ENCODE data around the gene TTYH2.

Gene TTYH2

GRCh38 chr17:74230896-74231295 lies 17.5 kb downstream of the TTYH2 start:
- DNase-seq (ENCODE audit: low read depth) = no peak
- H3K4me3 ChIP-seq (ENCODE audit: low read depth, low read length) = no peak overlapping the region

DNA sequence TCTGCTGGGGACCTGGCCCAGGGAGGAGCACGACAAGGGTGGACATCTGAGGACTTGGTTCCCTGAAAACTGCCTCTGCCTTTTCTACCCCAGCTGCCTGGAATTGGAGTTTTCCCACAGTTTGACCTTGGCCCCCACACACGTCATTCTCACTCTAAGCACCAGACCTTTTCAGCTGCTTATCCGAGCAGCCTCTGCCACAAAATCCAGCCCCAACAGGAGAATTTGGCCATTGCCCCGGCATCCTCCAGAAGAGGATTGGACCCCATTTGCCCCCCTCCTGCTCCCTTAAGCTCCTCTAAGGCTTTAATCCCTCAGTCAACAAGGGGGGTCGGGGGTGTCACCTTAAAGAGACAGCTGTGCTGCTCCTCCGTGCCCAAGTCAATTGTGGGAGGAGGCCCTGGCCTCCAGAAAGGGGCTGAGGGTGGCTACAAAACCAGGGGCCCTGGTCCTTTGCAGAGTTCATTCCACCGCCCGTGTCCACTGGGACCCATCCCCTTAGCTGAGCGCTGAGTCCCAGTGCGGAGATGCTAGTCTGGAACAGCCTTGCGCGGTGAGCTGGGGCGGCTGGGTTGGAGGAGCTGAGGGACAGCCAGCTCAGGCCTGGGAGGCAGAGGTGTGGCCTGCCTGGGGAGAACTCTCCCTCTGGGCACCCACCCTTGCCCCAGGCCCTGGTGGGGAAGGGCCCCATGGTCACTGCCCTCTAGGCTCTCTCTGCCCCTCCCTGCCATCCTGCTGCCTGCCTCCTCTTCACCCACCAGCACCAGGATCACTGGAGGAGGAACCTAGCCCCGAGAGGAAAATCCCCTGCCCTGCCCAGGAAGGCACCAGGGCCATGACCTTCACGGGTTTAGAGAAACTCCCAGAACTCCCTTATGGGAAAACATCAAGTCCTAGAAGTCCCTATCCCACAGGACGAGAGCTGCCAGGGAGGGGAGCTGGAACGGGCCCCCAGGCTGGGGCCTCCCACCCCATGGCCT lies 18.8 kb downstream of the TTYH2 start:
- DNase-seq (ENCODE audit: low read depth) = no peak
- H3K4me3 ChIP-seq (ENCODE audit: low read depth, low read length) = no peak overlapping the region

DNA sequence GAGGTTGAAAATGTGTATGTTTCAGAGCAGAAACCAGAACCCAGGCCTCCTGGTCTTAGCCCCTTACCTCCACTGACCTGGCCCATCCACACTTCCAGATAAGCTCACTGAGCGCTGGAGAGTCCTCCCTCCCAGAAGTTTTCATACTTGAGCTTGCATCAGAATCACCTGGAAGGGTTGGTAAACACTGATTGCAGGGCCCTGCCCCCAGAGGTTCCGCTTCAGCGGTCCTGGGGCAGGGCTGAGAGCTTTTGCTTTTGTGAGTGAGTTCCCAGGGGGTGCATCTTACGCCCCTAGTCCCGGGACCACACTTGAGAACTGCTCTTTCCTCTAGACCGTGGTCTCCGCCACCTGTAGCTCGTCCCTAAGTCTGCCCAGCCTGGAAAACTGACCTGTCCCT lies 20.6 kb downstream of the TTYH2 start:
- DNase-seq (ENCODE audit: low read depth) = no peak

GRCh38 chr17:74234486-74234885 lies 21.1 kb downstream of the TTYH2 start:
- no peak for DNase-seq (ENCODE audit: low read depth)
- H3K4me3 ChIP-seq (ENCODE audit: low read depth, low read length) = no peak overlapping the region

More for the DNA sequence above, 20.6 kb downstream of the TTYH2 start:
- no peak overlapping the region for H3K4me3 ChIP-seq (ENCODE audit: low read depth, low read length)

- DNase-seq (ENCODE audit: low read depth) = no peak
- no peak overlapping the region for H3K4me3 ChIP-seq (ENCODE audit: low read depth, low read length)
Observed at GRCh38 chr17:74235040-74235581, 21.7 kb downstream of the TTYH2 start.

GRCh38 chr17:74235911-74236371 lies 22.6 kb downstream of the TTYH2 start:
- DNase-seq (ENCODE audit: low read depth) = no peak
- H3K4me3 ChIP-seq (ENCODE audit: low read depth, low read length) = no peak overlapping the region

GRCh38 chr17:74237321-74237720 lies 23.9 kb downstream of the TTYH2 start:
- no peak for DNase-seq (ENCODE audit: low read depth)
- H3K4me3 ChIP-seq (ENCODE audit: low read depth, low read length) = no peak overlapping the region

DNA sequence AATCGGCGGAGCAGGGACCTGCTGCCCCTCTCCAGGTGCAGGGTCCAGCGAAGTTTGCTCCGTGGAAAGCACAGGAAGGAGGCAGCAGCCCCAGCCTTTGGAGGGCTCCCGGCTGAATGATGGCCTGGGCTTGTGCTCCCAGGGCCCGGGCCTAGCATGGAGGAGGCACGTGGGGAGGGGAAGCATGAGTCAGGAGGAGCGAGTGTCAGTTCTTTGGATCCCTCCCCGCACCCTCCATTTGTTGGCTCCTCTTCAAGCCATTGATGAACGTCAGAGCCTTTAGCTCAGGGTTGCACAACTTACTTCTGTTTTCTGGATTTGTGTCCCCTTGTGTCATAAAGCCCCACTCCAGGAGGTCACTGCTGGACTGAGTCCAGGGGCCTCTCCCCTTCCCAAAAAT lies 25.8 kb downstream of the TTYH2 start:
- DNase-seq (ENCODE audit: low read depth) = peak; percentile 65
- H3K4me3 ChIP-seq (ENCODE audit: low read depth, low read length) = no peak overlapping the region

- peak; percentile 87 for DNase-seq (ENCODE audit: low read depth)
- H3K4me3 ChIP-seq (ENCODE audit: low read depth, low read length) = no peak overlapping the region
Observed at GRCh38 chr17:74240618-74241205, 27.3 kb downstream of the TTYH2 start.

GRCh38 chr17:74241431-74241830 lies 28.1 kb downstream of the TTYH2 start:
- no peak for DNase-seq (ENCODE audit: low read depth)
- H3K4me3 ChIP-seq (ENCODE audit: low read depth, low read length) = no peak overlapping the region

- H3K4me3 ChIP-seq (ENCODE audit: low read depth, low read length) = no peak overlapping the region
- no peak for DNase-seq (ENCODE audit: low read depth)
Observed at GRCh38 chr17:74241847-74242246, 28.5 kb downstream of the TTYH2 start.

DNA sequence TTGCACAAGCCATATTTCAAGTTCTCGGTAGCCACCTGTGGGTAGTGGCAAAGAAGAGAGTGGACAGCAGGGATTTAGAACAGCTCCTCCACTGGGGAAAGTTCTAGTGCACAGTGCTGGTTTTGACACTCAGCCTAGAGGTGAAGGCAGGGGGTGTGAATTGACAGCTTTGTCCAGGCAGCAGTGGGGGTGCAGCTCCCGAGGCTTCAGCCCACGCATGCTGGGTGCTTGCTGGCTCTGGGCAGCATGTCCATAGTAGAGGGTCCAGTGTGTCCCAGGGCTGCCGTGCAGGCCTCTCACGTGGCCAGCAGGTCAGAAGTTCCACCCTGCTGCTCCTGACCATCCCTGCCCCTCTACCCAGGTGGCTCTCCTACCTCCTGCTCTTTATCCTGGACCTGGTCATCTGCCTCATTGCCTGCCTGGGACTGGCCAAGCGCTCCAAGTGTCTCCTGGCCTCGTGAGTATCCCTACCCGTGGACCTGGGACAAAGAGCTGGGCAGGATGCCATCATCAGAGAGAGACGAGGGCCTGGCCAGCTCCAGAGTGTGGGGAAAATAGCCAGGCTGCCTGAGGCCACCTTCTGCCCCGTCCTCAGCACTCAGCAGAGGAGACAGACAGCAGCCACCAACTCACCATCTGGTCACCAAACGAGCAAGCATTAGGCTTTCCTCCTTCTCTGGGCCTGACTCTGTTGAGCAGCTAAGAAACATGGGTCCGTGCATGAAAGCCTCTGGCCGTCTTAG lies 29.8 kb downstream of the TTYH2 start:
- no peak overlapping the region for H3K4me3 ChIP-seq (ENCODE audit: low read depth, low read length)
- DNase-seq (ENCODE audit: low read depth) = no peak

- H3K4me3 ChIP-seq (ENCODE audit: low read depth, low read length) = no peak overlapping the region
- no peak for DNase-seq (ENCODE audit: low read depth)
Observed at GRCh38 chr17:74244128-74244527, 30.8 kb downstream of the TTYH2 start.

GRCh38 chr17:74244548-74244947 lies 31.2 kb downstream of the TTYH2 start:
- no peak overlapping the region for H3K4me3 ChIP-seq (ENCODE audit: low read depth, low read length)

GRCh38 chr17:74245145-74245831 lies 31.9 kb downstream of the TTYH2 start:
- DNase-seq (ENCODE audit: low read depth) = no peak
- H3K4me3 ChIP-seq (ENCODE audit: low read depth, low read length) = no peak overlapping the region

More at GRCh38 chr17:74244548-74244947, 31.2 kb downstream of the TTYH2 start:
- DNase-seq (ENCODE audit: low read depth) = no peak

- DNase-seq (ENCODE audit: low read depth) = no peak
- H3K4me3 ChIP-seq (ENCODE audit: low read depth, low read length) = no peak overlapping the region
Observed at GRCh38 chr17:74245871-74246270, 32.5 kb downstream of the TTYH2 start.

DNA sequence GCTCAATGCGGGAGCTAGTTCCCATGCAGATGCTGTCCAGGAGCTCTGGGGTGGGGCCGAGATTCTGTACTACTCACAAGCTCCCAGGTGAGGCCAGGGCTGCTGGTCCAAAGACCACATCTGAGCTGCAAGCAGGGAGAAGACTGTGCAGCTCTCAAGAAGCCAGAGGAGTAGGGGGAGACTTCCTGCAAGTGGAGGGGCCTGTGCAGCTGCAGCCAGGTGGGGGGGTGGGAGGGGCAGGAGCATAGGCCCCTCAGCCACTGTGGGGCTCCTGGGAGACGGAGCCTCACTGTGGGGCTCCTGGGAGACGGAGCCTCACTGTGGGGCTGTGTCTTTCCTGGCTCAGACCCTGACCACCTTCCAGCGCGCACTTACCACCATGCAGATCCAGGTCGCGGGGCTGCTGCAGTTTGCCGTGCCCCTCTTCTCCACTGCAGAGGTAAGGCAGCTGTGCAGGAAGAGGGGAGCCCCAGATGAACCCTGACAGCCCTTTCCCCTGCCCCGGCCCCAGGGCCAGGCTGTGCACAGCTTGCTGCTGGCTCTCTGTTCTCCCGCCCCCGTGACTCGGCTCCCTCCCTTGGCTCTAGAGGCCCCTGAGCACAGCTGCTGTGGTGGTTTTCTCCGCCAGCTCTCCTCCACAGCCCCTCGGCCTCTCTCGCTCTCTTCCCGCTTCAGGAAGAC lies 36.4 kb downstream of the TTYH2 start:
- H3K4me3 ChIP-seq (ENCODE audit: low read depth, low read length) = no peak overlapping the region
- no peak for DNase-seq (ENCODE audit: low read depth)

GRCh38 chr17:74250324-74250995 lies 37.1 kb downstream of the TTYH2 start:
- no peak for DNase-seq (ENCODE audit: low read depth)
- no peak overlapping the region for H3K4me3 ChIP-seq (ENCODE audit: low read depth, low read length)
